RPMI7951 (cell line): ENCODE data around the gene AFF1. TPM values are rescaled to one million over a fixed set of nuclear protein-coding genes. Genes with fewer than 3 reads are reported as not detected.
A peak's percentile ranks its signal among the peaks of the same experiment; 100 is the strongest.
"Not testable (repeated sequence)": the region's sequence is repeated elsewhere in the genome, so short reads cannot be mapped to it uniquely, and the experiment has no call there.

ENCODE experiments used
- DNase-seq: peaks from one replicate; pipeline ENCODE4 v3.0.0-alpha.2; 2012; ENCODE audit warnings: low read depth
- total RNA-seq: library from RNA; depleted of rRNA; stranded (reverse); fragments of >200 nt; shearing (Covaris generic); gene quantifications from 2 replicates; pipeline ENCODE4 v1.2.3, GENCODE V29; 2014

The AFF1 gene
- total RNA-seq, 1 experiment from 2014 or later, result 9.5 TPM

GRCh38 chr4:87114245-87115062 is 179.6 kb downstream of the AFF1 start:
- no peak for DNase-seq

- DNase-seq, result no peak
Observed at GRCh38 chr4:87116231-87116630, 181.4 kb downstream of the AFF1 start.

- no peak for DNase-seq
Observed at GRCh38 chr4:87117051-87117731, 182.4 kb downstream of the AFF1 start.

- no peak for DNase-seq
Observed at GRCh38 chr4:87117732-87118075, 182.9 kb downstream of the AFF1 start.

- no peak for DNase-seq
Observed at GRCh38 chr4:87118421-87118820, 183.6 kb downstream of the AFF1 start.

- DNase-seq, result peak; percentile 80
Observed at GRCh38 chr4:87118826-87119225, 184.0 kb downstream of the AFF1 start.

- DNase-seq, result no peak
Observed at GRCh38 chr4:87120010-87120409, 185.2 kb downstream of the AFF1 start.

- no peak for DNase-seq
Observed at GRCh38 chr4:87120411-87121162, 185.8 kb downstream of the AFF1 start.

GRCh38 chr4:87121341-87122065 is 186.7 kb downstream of the AFF1 start:
- no peak for DNase-seq

GRCh38 chr4:87122252-87122651 is 187.4 kb downstream of the AFF1 start:
- no peak for DNase-seq

GRCh38 chr4:87126056-87126455 is 191.2 kb downstream of the AFF1 start:
- no peak for DNase-seq

GRCh38 chr4:87128006-87128705 is 193.3 kb downstream of the AFF1 start:
- DNase-seq, result no peak

GRCh38 chr4:87129681-87130080 is 194.9 kb downstream of the AFF1 start:
- no peak for DNase-seq

- no peak for DNase-seq
Observed at GRCh38 chr4:87130985-87131703, 196.3 kb downstream of the AFF1 start.

- DNase-seq, result no peak
Observed at GRCh38 chr4:87132035-87132434, 197.2 kb downstream of the AFF1 start.

GRCh38 chr4:87133183-87133582 is 198.4 kb downstream of the AFF1 start:
- no peak for DNase-seq

GRCh38 chr4:87134122-87134521 is 199.3 kb downstream of the AFF1 start:
- no peak for DNase-seq

- no peak for DNase-seq
Observed at GRCh38 chr4:87141428-87141827, 206.6 kb downstream of the AFF1 start.

- no peak for DNase-seq
Observed at GRCh38 chr4:87144356-87144755, 209.5 kb downstream of the AFF1 start.

- not testable (repeated sequence) for DNase-seq
Observed at GRCh38 chr4:87145934-87146333, 211.1 kb downstream of the AFF1 start.

GRCh38 chr4:87147116-87147515 is 212.3 kb downstream of the AFF1 start:
- no peak for DNase-seq
